Skin epidermis (tissue), 12 donors: Measurements from ENCODE around the gene LAPTM4A.
"Not testable (repeated sequence)": the region's sequence is repeated elsewhere in the genome, so short reads cannot be mapped to it uniquely, and the experiment has no call there.

ENCODE experiments used
- H3K27ac ChIP-seq, 21 experiments: fragments of 200-600 bp; sonication (generic) in 11 of 21; one replicate each; pipeline ENCODE4 v1.5.0; 2020; ENCODE audit warnings: mild to moderate bottlenecking in 3 of 21, inconsistent platforms in 2 of 21, moderate library complexity in 2 of 21
- H3K4me3 ChIP-seq, 7 experiments: fragments of 200-600 bp; sonication (generic) in 2 of 7; one replicate each; pipeline ENCODE4 v1.5.0; 2020; ENCODE audit warnings: inconsistent platforms in 2 of 7, mild to moderate bottlenecking in 2 of 7, moderate library complexity in 1 of 7

LAPTM4A gene

GRCh38 chr2:20057268-20057667 is 5.8 kb upstream of the LAPTM4A start:
- Histone ChIP-seq H3K27ac (no peak overlapping the region), H3K4me3 (no peak overlapping the region)

- Histone ChIP-seq H3K27ac (no peak overlapping the region), H3K4me3 (no peak overlapping the region)
Observed at GRCh38 chr2:20054931-20055330, 3.5 kb upstream of the LAPTM4A start.

GRCh38 chr2:20054119-20054518 is 2.7 kb upstream of the LAPTM4A start:
- H3K4me3 ChIP-seq = no peak overlapping the region
- H3K27ac ChIP-seq = no peak overlapping the region

DNA sequence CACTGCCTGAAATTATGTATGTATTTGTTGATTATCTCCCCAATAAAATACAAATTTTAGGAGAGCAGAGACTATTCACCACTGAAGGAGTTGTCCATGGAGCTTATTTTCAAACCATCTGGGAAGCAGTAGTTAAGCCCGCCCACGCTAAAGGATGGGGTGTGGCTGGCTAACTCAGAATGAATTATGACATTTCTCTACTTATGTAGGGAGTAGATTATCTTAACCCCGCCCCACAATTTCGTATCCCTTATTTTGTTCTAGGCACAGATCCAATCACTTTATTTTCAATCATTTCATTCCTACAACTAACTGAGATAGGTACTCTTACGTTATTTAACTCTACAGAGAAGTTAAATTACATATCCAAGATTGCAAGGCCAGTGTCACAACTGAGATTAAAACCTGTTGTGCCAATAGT is 1.4 kb upstream of the LAPTM4A start:
- H3K27ac ChIP-seq = peak overlapping the region in 20 of 21 experiments; percentile 83 to 100 (median 97)
- H3K4me3 ChIP-seq = peak overlapping the region; percentile 52 to 97 (median 77)

- peak overlapping the region; percentile 52 to 97 (median 77) for H3K4me3 ChIP-seq
Observed at GRCh38 chr2:20052229-20052851, 912 bp upstream of the LAPTM4A start.

DNA sequence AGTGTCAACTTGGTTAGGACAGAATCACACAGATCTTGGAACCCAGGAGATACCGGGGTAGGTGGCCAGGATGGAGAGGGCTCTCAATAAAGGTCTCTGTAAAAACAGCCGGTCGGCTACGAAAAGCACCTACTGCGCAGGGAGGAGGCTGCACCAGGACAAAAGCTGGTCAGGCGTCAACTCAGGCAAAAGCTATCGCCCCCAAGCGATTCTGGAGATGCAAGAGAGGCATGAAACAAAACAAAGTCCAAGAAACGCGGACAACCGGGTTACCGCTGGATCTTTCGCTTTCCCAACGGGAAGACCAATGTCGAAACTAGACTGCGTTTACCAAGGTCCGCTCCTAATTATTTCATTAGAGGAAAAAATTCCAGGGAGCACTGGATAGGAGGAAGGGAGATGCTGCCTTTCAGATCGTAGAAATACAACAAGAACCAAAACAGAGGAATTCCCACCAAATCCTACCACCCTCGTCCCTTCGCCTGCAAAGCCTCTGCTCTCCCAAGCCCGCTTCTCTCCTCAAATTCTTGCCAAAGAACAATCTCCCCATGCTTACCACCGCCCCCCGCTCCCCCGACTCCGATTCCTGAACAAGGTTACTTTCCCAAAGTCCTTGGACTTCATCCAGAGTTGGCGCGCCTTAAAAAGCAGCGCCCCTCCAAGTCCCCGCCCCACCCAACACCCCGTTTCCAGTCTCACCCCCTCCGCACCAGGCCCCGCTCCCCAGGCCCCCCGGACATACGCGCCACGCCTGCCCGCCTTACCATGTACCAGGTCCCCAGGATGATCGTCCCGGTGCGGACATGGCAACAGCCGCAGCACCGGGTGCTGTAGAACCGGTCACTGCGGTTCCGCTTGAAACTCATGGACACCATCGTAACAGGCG is 539 bp downstream of the LAPTM4A start:
- peak overlapping the region; percentile 77 to 100 (median 97) for H3K27ac ChIP-seq

More at GRCh38 chr2:20052229-20052851, 912 bp upstream of the LAPTM4A start:
- peak overlapping the region in 20 of 21 experiments; percentile 83 to 100 (median 97) for H3K27ac ChIP-seq

DNA sequence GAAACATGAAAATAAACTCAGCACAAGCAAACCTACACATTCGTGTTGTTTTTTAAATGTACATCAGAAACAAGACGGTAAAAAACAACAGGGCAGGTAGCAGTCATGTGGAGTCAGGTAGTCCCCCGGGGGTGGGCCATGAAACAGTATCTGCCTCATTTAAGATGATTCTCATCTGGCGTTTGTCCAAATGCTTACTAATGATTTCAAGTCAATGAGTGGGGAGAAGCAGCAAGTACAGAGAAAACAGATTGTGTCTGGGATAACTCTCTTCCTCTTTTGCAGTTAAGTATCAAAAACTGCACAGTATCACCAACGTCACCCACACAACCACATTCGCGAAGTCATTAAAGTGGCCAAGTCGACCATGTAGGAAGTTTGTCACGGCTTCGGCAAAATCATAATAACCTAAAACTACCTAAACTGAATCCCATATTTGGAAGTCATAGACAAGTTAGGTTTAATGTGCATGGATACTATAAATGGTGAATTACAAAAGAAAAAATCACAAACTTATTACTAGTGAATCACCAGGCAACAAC is 1.3 kb downstream of the LAPTM4A start:
- peak overlapping the region; percentile 52 to 97 (median 77) for H3K4me3 ChIP-seq
- H3K27ac ChIP-seq = peak overlapping the region; percentile 77 to 100 (median 97)

More for the DNA sequence above, 539 bp downstream of the LAPTM4A start:
- peak overlapping the region; percentile 52 to 97 (median 77) for H3K4me3 ChIP-seq

- Histone ChIP-seq H3K4me3 (peak overlapping the region; percentile 52 to 97 (median 77)), H3K27ac (peak overlapping the region in 20 of 21 experiments; percentile 83 to 100 (median 97))
Observed at GRCh38 chr2:20049637-20050036, 1.8 kb downstream of the LAPTM4A start.

DNA sequence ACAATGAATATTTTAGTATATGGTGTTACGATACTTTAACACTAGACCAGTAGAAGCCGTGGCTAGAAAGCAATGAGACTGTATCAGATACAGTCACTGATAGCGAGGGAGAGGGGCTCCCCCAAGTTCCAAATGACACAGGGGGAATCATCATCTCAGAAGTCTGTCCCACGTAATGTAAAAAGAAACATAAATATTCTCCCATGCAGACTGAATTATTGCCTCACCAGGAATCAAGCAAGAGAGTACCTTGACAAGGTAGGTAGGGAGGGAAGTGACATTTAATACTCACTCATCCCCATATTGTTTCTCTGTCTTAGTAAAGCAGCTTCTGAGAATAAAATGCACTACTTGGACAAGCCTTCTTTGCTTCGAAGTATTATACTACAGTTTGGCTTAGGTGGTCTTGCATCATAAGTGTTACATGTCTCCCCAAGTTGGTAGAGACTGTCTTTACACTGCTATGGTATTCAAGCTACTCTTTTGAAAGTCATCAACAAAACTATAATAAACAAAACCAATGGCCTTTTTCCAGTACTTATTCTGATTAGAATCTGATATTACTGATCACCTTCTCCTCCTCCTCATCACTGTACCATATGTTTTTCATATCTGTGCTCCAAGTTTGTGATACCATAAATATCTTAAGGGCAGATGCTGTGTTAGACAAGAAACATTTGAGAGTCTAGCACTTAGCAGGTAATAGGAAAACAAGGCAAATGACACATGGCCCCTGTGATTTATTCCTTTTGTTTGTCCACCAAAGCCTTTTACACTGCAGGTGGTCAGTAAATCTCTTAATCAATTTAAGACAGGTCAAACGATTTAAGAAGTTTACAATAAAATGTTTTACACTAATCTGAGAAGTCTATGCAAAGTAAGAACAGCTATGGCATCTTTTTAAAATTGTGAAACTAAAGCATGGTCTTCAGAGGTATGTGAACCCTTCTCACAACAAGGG is 2.7 kb downstream of the LAPTM4A start:
- peak overlapping the region in 17 of 21 experiments; percentile 83 to 100 (median 97) for H3K27ac ChIP-seq
- H3K4me3 ChIP-seq = peak overlapping the region in 6 of 7 experiments; percentile 60 to 97 (median 80)

DNA sequence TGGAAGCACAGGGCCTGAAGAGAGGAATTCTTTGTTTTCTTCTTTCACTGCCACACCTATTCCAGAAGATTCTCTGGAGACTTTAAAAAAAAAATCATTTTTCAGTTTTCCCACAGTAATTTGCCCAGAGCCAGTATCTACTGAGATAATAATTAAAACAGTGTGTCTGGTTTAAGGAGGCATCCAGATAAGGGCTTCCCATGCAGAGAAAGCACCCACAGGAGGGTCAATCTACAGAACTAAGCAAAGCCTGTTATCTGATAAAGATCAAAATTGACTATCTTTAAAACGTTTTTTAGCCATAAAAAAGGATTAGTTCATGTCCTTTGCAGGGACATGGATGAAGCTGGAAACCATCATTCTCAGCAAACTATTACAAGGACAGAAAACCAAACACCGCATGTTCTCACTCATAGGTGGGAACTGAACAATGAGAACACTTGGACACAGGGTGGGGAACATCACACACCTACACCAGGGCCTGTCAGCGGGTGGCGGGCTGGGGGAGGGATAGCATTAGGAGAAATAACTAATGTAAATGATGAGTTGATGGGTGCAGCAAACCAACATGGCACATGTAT is 5.6 kb downstream of the LAPTM4A start:
- not testable (repeated sequence) for H3K27ac ChIP-seq

GRCh38 chr2:20044778-20045177 is 6.7 kb downstream of the LAPTM4A start:
- no peak overlapping the region for H3K27ac ChIP-seq
- no peak overlapping the region for H3K4me3 ChIP-seq

More for the DNA sequence above, 5.6 kb downstream of the LAPTM4A start:
- H3K4me3 ChIP-seq = not testable (repeated sequence)

DNA sequence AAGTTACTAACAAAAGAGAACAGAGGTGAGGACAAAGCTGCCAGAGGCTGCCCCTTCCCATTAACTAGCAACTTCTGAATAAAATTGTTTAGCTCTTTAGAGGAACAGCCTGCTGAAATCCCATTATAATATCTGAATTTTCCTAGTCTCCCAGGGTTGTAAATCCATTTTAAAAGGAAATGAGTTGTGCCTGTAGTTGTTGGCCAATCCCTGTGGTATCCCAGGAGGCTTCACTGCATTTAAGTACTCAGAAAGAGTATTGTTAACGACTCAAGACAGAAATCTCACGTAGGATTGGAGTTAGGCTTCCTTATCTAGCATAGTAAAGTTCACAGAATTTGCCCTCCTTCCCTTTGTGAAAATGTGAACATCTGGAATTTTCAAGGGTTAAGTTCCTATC is 8.9 kb downstream of the LAPTM4A start:
- Histone ChIP-seq H3K27ac (peak overlapping the region in 2 of 21 experiments; percentile 12 to 49), H3K4me3 (no peak overlapping the region)

GRCh38 chr2:20040489-20041172 is 10.8 kb downstream of the LAPTM4A start:
- Histone ChIP-seq H3K27ac (peak overlapping the region in 1 of 21 experiments; percentile 25), H3K4me3 (no peak overlapping the region)

DNA sequence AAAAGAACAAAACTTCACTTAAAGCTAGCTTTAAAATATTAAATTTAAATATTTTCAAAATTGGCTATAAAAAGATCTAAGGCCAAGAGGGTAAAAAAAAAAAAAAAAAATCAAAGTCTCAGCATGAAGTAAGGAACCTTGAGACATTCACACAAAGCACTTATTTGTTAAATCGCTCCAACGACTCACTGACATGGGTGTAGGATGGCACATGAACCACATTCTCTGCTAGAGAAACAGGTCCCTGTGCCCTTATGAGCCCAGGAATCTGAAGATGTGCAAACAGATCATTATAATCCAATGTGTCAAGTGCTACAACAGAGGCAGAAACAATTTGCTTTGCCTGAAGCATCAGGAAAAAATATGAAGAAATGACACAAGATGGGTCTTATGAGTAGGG is 13.8 kb downstream of the LAPTM4A start:
- H3K4me3 ChIP-seq = no peak overlapping the region
- no peak overlapping the region for H3K27ac ChIP-seq

GRCh38 chr2:20035955-20036666 is 15.3 kb downstream of the LAPTM4A start:
- Histone ChIP-seq H3K4me3 (no peak overlapping the region), H3K27ac (peak overlapping the region in 2 of 21 experiments; percentile 16 to 50)

GRCh38 chr2:20034821-20035220 is 16.6 kb downstream of the LAPTM4A start:
- Histone ChIP-seq H3K27ac (no peak overlapping the region), H3K4me3 (no peak overlapping the region)

- Histone ChIP-seq H3K27ac (no peak overlapping the region), H3K4me3 (no peak overlapping the region)
Observed at GRCh38 chr2:20034218-20034617, 17.2 kb downstream of the LAPTM4A start.

DNA sequence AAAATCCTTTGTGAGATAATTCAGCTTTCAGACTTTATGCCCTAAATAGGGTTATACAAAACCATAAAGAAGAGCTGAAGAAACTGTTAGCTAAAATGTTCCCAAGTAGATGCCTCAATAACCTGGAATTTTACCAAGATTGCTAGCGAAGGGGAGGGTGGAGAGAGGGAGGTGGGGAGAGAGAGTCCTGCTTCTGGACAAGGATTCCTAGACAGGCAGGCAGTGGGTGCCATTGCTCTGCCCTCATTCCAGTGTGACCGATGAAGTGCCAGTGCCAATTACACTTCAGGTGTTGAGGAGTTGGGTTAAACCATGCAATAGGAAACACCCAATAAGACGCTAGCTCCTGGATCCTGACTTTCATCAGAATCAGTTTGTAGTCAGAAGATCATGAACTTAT is 18.1 kb downstream of the LAPTM4A start:
- no peak overlapping the region for H3K27ac ChIP-seq
- no peak overlapping the region for H3K4me3 ChIP-seq
